BLaER1 treated with 17β-estradiol and CSF1 and Interleukin-3, amounts not matched to agents 10 nM and 100 nM (cell line): ENCODE data around the gene ARHGAP26.

Experiments
- H3K27ac ChIP-seq, 11 experiments: shearing (Covaris generic); formaldehyde crosslinking; 2 replicates each; pipeline ENCODE4 v1.8.1; 2022
- H3K27me3 ChIP-seq, 11 experiments: shearing (Covaris generic); formaldehyde crosslinking; 2 replicates each; pipeline ENCODE4 v1.8.1; 2022
- H3K36me3 ChIP-seq, 11 experiments: shearing (Covaris generic); formaldehyde crosslinking; 2 replicates each; pipeline ENCODE4 v1.8.1; 2022
- H3K4me1 ChIP-seq, 10 experiments: shearing (Covaris generic); formaldehyde crosslinking; 2 replicates each; pipeline ENCODE4 v1.8.1; 2022
- H3K4me2 ChIP-seq, 11 experiments: shearing (Covaris generic); formaldehyde crosslinking; 2 replicates each; pipeline ENCODE4 v1.8.1; 2022
- H3K4me3 ChIP-seq, 10 experiments: shearing (Covaris generic); formaldehyde crosslinking; 2 replicates each; pipeline ENCODE4 v1.8.1; 2022
- H3K9ac ChIP-seq, 11 experiments: shearing (Covaris generic); formaldehyde crosslinking; 2 replicates each; pipeline ENCODE4 v1.8.1; 2022
- H3K9me3 ChIP-seq, 11 experiments: shearing (Covaris generic); formaldehyde crosslinking; replicated peaks in 1 of 11; 2 replicates each; pipeline ENCODE4 v1.8.1; 2022
- H4K20me1 ChIP-seq, 11 experiments: shearing (Covaris generic); formaldehyde crosslinking; 2 replicates each; pipeline ENCODE4 v1.8.1; 2022
- Cebpa-rat ChIP-seq, 11 experiments: shearing (Covaris generic); IDR thresholded peaks; 2 replicates each; pipeline ENCODE4 v1.8.1; 2022

Gene ARHGAP26

GRCh38 chr5:142827934-142828576, 57.9 kb downstream of the ARHGAP26 start:
- peak overlapping the region in 5 of 11 experiments; percentile 19 to 97 (median 46); a peak in 9 of 22 replicates for H3K4me2 ChIP-seq
- peaks cover 0 to 97% (median 22%) of the 10 kb centered on the region in 10 experiments; a peak in 14 of 20 replicates for H3K4me1 ChIP-seq
- peaks cover 3 to 100% (median 87%) of the 10 kb centered on the region in 11 experiments; a peak in 17 of 22 replicates for H4K20me1 ChIP-seq
- H3K4me3 ChIP-seq, result no peak overlapping the region
- no peak overlapping the region for H3K9ac ChIP-seq
- no peak overlapping the region for H3K27ac ChIP-seq
- TF ChIP-seq Cebpa-rat (IDR thresholded peaks at IDR 0.05), result no peak
- no peaks in the 10 kb centered on the region for H3K27me3 ChIP-seq
- peaks cover 0 to 14% (median 0%) of the 10 kb centered on the region in 11 experiments; a peak in 5 of 22 replicates for H3K36me3 ChIP-seq
- H3K9me3 ChIP-seq, result no peaks in the 10 kb centered on the region

GRCh38 chr5:142828797-142829535, 58.8 kb downstream of the ARHGAP26 start:
- Histone ChIP-seq H3K27me3 (no peaks in the 10 kb centered on the region), H3K4me1 (peaks cover 0 to 88% (median 20%) of the 10 kb centered on the region in 10 experiments; a peak in 14 of 20 replicates), H3K4me2 (peak overlapping the region in 3 of 11 experiments; percentile 46 to 97 (median 78); a peak in 6 of 22 replicates)

DNA sequence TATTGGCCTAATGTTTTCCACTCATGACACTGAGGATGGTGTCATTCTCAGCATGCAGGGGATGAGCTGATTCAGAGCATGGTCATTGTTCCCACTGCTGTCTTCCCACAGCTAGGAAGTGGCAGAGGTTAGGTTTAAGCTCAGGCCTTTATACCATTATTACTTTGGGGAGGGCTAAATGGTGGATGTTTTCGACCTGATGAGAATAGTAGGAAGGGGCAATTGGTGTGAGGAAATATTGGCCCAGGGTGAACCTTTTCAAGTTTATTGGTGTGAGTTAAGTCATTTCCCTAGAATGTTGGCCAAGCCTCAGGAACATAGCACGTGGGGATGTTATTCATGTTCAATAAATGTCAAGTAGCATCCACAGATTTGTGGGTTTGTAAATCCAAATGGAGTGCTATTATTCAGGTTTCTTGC, 59.6 kb downstream of the ARHGAP26 start:
- H4K20me1 ChIP-seq, result peaks cover 3 to 100% (median 79%) of the 10 kb centered on the region in 11 experiments; a peak in 17 of 22 replicates
- no peaks in the 10 kb centered on the region for H3K9me3 ChIP-seq
- H3K9ac ChIP-seq, result no peak overlapping the region
- peak overlapping the region in 3 of 11 experiments; percentile 46 to 97 (median 78); a peak in 6 of 22 replicates for H3K4me2 ChIP-seq
- H3K27ac ChIP-seq, result no peak overlapping the region
- H3K4me3 ChIP-seq, result no peak overlapping the region
- no peaks in the 10 kb centered on the region for H3K27me3 ChIP-seq
- peaks cover 0 to 23% (median 0%) of the 10 kb centered on the region in 11 experiments; a peak in 8 of 22 replicates for H3K36me3 ChIP-seq
- no peak for TF ChIP-seq Cebpa-rat (IDR thresholded peaks at IDR 0.05)
- H3K4me1 ChIP-seq, result peaks cover 0 to 88% (median 15%) of the 10 kb centered on the region in 10 experiments; a peak in 14 of 20 replicates

More at GRCh38 chr5:142828797-142829535, 58.8 kb downstream of the ARHGAP26 start:
- Histone ChIP-seq H3K4me3 (no peak overlapping the region), H3K27ac (no peak overlapping the region), H3K9ac (no peak overlapping the region), H3K36me3 (peaks cover 0 to 20% (median 0%) of the 10 kb centered on the region in 11 experiments; a peak in 6 of 22 replicates), H3K9me3 (no peaks in the 10 kb centered on the region), H4K20me1 (peaks cover 3 to 100% (median 83%) of the 10 kb centered on the region in 11 experiments; a peak in 17 of 22 replicates)
- no peak for TF ChIP-seq Cebpa-rat (IDR thresholded peaks at IDR 0.05)

DNA sequence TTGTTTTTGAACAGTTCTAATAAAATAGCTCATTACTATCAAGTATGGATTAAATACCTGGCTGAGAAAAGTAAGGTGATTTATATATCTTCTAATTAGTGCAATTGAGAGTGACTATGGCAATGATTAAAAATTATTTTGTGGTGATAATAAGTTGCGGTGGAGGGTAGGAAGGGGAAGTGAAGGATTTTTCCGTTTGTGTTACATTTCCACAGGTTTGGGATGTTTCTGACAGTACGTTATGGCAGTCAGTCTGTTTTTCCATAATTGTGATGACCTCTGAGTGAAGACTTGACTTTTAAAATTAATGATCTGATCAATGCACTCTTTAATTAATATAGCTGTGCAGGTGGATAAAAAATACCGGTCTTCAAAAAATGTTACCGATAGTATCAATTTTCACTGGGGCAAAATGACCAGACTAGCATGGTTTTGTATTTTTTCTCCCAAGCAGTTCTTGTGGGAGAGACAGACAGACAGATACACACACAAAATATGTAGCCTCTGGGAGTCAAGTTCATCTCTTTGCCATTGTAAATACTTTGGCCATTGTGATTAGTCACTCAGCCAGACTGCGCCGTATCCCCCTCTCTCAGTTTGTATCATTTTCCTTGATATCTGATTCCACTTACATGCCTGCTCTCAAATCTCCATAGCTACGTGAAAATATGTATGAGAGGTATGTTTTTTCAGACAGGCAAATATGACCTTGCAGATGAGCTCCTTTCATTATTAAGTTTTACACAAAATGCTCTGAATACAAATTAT, 60.2 kb downstream of the ARHGAP26 start:
- TF ChIP-seq Cebpa-rat (IDR thresholded peaks at IDR 0.05), result no peak
- no peak overlapping the region; a peak in 1 of 22 replicates for H3K9ac ChIP-seq
- H3K9me3 ChIP-seq, result no peaks in the 10 kb centered on the region
- H4K20me1 ChIP-seq, result peaks cover 3 to 100% (median 74%) of the 10 kb centered on the region in 11 experiments; a peak in 17 of 22 replicates
- peaks cover 0 to 87% (median 9%) of the 10 kb centered on the region in 10 experiments; a peak in 12 of 20 replicates for H3K4me1 ChIP-seq
- H3K27ac ChIP-seq, result no peak overlapping the region
- no peak overlapping the region for H3K4me3 ChIP-seq
- H3K36me3 ChIP-seq, result peaks cover 0 to 26% (median 0%) of the 10 kb centered on the region in 11 experiments; a peak in 8 of 22 replicates
- no peaks in the 10 kb centered on the region for H3K27me3 ChIP-seq
- peak overlapping the region in 3 of 11 experiments; percentile 6 to 97 (median 78); a peak in 4 of 22 replicates for H3K4me2 ChIP-seq

GRCh38 chr5:142831009-142831383, 60.8 kb downstream of the ARHGAP26 start:
- peaks cover 3 to 100% (median 71%) of the 10 kb centered on the region in 11 experiments; a peak in 17 of 22 replicates for H4K20me1 ChIP-seq
- H3K9me3 ChIP-seq, result no peaks in the 10 kb centered on the region
- no peak overlapping the region; a peak in 1 of 22 replicates for H3K9ac ChIP-seq
- no peak overlapping the region for H3K4me3 ChIP-seq
- peak overlapping the region in 3 of 11 experiments; percentile 6 to 97 (median 21); a peak in 2 of 22 replicates for H3K4me2 ChIP-seq
- H3K4me1 ChIP-seq, result peaks cover 0 to 87% (median 9%) of the 10 kb centered on the region in 10 experiments; a peak in 10 of 20 replicates
- H3K36me3 ChIP-seq, result peaks cover 0 to 29% (median 0%) of the 10 kb centered on the region in 11 experiments; a peak in 8 of 22 replicates
- H3K27me3 ChIP-seq, result no peaks in the 10 kb centered on the region
- H3K27ac ChIP-seq, result no peak overlapping the region
- TF ChIP-seq Cebpa-rat (IDR thresholded peaks at IDR 0.05), result no peak

DNA sequence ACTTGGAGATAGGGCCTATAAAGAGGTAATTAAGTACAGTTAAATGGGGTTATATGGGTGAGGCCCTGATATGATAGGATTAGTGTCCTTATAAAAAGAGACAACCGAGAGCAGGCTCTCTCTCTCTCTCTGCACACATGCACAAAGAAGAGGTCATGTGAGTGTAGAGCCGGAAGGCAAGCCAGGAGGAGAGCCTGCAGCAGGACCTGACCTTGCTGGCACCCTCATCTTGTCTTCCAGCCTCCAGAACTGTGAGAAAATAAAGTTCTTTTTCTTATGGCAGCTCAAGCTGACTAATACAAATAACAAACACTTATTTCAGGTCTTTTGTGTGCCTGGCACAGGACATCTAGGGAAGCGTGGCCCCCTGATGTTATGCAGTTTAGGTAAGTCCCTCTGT, 62.1 kb downstream of the ARHGAP26 start:
- peaks cover 0 to 87% (median 10%) of the 10 kb centered on the region in 10 experiments; a peak in 10 of 20 replicates for H3K4me1 ChIP-seq
- H3K9ac ChIP-seq, result no peak overlapping the region

GRCh38 chr5:142833517-142834449, 63.6 kb downstream of the ARHGAP26 start:
- Histone ChIP-seq H4K20me1 (peaks cover 3 to 100% (median 56%) of the 10 kb centered on the region in 11 experiments; a peak in 17 of 22 replicates), H3K4me1 (peaks cover 0 to 87% (median 11%) of the 10 kb centered on the region in 10 experiments; a peak in 10 of 20 replicates), H3K9ac (no peak overlapping the region), H3K9me3 (no peaks in the 10 kb centered on the region), H3K36me3 (peaks cover 0 to 24% (median 0%) of the 10 kb centered on the region in 11 experiments; a peak in 8 of 22 replicates), H3K4me2 (no peak overlapping the region), H3K27me3 (no peaks in the 10 kb centered on the region), H3K27ac (no peak overlapping the region), H3K4me3 (no peak overlapping the region)
- TF ChIP-seq Cebpa-rat (IDR thresholded peaks at IDR 0.05), result no peak

More for the DNA sequence above, 62.1 kb downstream of the ARHGAP26 start:
- Histone ChIP-seq H3K4me3 (no peak overlapping the region), H3K4me2 (peak overlapping the region in 2 of 11 experiments; percentile 10 to 38; a peak in 4 of 22 replicates), H3K9me3 (no peaks in the 10 kb centered on the region), H3K36me3 (peaks cover 0 to 30% (median 0%) of the 10 kb centered on the region in 11 experiments; a peak in 8 of 22 replicates), H4K20me1 (peaks cover 3 to 100% (median 71%) of the 10 kb centered on the region in 11 experiments; a peak in 17 of 22 replicates), H3K27ac (no peak overlapping the region), H3K27me3 (no peaks in the 10 kb centered on the region)
- TF ChIP-seq Cebpa-rat (IDR thresholded peaks at IDR 0.05), result no peak
